HT-29 (cell line): Measurements from ENCODE around the gene NDUFB6. TPM values are rescaled to one million over a fixed set of nuclear protein-coding genes. Genes with fewer than 3 reads are reported as not detected.
"Not testable (repeated sequence)": the region's sequence is repeated elsewhere in the genome, so short reads cannot be mapped to it uniquely, and the experiment has no call there.

Experiments
- DNase-seq: peaks from one replicate; pipeline ENCODE4 v3.0.0-alpha.2; 2015; ENCODE audit warnings: low spot score
- total RNA-seq: library from RNA; depleted of rRNA; stranded (reverse); fragments of >200 nt; shearing (Covaris generic); gene quantifications from 2 replicates; pipeline ENCODE4 v1.2.3, GENCODE V29; 2014; rRNA removed

Gene NDUFB6
- total RNA-seq = 37.8 and 48.1 TPM in 2 replicates

DNA sequence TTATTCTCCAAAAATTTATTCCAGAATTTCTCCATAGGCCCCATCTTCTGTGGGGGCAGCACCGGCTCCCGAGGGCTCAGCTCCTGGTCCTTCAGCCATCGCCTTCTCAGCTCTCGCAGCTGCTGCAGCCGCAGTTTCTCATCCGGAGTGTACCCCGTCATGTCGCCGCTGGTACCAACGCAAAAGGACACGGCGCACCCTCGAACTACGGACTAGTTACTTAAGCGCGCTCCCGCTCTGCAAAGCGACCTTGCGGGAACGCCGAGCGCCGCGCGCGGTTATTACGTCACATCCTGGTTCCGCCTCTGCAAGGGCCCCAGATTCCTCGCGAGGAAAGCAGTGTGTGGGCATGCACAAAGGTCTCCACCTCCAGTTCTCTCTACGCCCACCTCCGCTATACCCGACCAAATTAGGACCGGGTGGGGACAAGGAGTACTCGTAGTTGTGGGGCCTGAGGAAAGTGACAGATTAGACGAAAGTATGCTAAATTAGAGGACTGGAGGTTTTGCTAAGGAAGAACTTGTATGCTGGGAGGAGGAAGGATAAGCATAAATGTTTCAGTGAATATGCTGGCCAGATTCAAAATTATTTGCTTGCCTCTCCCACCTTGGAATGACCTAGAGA is at the start of gene NDUFB6:
NDUFB6 (minus strand) TSS at position 260 of the 624 bp plus-strand sequence; CDS start at position 161, 99 bp downstream.
- peak; percentile 92 for DNase-seq

DNA sequence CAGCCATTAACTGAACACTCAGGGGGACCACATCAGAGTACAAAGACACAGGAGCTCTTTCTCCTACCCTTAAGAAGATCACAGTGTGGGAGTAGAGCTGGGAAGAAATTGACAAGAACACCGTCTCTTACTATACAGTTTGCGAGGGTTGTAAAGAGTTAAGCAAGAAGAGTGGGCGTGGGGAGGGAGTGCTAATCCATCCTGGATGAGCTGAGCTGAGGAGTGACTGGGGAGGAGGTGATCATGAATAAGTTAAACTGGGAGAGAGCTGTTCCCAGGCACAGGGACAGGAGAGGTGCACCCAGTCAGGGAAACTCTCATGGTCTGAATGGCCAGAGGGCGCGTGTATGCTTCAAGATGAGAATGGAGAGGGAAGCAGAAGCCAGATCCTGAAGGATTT is 45.3 kb upstream of the NDUFB6 start:
- DNase-seq = no peak

DNA sequence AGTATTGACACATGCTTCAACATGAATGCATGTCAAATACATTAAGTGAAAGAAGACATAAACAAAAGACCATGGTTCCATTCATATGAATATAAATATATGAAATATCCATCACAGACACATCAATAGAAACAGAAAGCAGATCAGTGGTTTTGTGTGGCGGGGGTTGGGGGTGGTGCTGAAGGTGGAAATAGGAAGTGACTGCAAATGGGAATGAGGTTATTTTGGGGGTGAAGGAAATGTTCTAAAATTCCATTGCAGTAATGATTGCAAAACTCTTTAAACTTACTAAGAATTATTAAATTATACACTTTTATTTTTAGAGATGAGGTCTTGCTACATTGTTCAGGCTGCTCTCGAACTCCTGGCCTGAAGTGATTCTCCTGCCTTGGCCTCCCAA is 33.9 kb upstream of the NDUFB6 start:
- DNase-seq = no peak

DNA sequence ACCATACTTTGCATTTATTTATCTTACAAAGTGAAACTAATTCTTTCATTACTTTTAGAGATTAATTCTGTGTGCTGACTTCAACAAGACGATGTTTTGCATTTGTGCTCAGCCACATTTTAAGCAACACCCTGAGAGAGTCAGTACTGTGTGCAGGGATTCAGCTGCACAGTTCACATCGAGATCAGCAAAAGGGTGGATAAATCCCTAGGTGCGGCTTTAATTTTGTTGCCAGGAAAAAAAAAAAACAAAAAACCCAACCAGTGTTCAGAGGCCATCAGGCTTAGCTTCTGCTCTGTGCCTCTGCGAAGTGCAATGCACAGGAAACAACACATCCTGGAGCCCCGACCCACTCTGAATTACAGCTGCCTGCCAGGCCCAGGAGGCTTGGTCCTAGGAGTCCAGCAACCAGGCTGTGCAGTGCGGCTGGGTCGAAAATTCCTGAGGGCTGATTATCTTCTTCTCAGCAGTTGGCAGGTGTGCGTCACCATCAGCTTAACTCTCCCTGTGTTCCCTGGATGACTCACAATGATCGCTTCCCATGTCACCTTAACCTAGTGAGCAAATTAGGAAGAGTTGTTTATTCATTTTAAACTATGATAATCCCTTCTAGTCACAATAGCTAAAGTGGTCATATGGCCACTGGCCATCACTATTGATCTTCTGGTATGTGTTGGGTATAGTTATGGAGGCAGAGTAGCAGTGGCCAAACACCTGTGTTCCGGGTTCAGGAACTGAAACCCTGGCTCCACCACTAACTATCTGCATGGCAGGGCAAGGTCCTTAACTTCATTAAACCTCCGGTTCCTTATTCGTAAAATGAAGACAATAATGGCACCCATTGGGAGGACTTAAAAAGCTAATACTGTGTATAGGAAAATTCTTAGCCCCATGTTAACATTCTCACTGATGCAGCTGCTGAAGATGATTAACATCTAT is 31.2 kb upstream of the NDUFB6 start:
- DNase-seq = peak; percentile 39

DNA sequence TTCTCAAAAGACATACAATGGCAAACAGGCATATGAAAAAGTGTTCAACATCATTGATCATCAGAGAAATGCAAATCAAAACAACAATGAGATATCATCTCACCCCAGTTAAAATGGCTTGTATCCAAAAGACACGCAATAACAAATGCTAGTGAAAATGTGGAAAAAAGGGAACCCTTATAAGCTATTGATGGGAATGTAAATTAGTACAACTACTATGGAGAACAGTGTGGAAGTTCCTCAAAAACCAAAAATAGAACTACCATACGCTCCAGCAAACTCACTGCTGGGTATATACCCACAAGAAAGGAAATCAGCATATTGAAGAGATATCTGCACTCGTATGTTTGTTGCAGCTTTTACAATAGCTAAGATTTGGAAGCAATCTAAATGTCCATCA is 26.1 kb upstream of the NDUFB6 start:
- not testable (repeated sequence) for DNase-seq

DNA sequence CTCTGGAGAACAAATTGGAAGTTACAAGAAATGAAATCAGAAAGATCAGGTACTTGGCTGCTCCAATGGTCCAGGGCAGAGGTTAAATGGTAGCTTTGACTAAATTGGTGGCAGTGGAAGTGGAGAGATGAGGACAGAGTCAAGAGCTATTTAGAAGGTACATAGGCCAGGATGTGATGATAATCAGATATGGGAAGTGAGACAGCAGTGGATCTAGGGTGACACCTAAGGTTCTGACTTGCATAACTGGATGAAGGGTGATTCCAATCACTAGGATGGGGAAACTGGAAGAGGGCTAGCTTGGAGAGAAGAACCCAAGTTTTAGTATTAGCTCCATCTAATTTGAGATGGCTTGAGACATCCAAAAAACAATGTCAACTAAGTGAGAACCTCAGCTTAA is 24.0 kb upstream of the NDUFB6 start:
- DNase-seq = no peak

DNA sequence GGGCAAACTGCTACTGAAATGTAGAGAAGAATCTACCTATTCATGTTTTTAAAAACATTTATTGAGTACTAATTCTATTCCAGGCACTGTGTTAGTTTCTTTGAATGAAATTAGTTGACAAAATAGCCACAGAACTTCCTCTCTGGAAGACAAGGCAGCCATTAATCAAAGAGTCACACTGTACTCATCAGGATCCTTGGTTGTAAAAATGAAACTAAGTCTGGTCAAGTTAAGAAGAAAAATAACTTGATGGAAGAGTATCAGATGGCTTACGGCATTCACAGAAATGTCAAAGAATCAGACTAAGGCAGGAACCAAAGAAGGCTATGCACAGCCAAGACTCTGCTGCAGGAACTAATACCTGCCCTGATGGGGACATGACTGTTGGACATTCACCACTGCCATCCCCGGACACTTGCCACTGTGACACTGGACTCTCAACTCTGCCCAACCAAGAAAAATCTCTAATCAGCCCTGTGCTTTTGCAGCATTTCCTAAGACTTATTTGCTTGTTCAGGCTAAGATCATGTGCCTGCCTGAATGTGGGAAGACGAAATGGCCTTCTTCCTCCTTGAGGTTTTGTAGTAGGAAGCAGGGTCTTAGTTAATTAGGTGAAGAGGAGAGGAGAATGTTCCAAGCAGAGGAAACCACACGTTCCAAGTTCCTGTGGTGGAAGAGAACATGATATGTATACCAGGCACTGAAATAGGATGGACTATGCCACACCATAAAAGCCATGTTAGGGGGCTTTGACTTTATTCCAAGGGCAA is 23.3 kb upstream of the NDUFB6 start:
- no peak for DNase-seq

DNA sequence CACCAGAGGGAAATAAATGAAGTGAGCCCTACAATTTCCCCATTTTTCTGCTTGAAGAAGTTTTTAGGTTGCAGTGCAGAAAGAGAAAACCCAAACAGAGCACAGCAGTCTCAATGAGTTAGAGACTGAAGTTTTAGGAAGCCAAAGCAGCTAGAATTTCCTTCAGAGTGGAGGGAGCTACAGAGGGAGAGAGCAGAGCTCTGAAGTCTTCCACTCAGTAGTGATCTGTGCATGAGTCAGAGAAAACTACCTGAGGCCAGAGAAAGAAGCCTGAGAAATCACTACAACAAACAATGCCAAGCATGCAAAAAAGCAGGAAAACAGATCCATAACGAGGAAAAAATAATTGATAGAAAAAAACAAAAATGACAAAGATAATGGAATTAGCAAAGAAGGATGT is 17.9 kb upstream of the NDUFB6 start:
- no peak for DNase-seq

DNA sequence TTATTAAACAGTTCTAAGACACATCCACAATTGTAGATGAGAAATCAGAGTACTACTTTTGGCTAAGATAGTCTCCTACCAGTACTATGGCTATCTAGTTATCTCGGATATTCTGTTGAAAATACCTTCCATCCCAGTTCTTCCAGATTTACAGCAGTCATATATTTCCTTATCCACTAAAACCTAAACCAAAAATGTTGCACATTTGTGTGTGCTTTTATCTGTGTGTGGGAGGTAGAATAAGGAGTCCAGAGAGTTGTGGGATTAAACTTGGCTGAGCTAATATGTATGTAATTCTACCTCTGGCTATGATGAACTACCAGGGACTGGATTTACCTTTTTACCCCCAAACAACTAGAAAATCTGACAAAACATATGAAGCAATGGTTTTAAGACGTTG is 17.5 kb upstream of the NDUFB6 start:
- DNase-seq = no peak

DNA sequence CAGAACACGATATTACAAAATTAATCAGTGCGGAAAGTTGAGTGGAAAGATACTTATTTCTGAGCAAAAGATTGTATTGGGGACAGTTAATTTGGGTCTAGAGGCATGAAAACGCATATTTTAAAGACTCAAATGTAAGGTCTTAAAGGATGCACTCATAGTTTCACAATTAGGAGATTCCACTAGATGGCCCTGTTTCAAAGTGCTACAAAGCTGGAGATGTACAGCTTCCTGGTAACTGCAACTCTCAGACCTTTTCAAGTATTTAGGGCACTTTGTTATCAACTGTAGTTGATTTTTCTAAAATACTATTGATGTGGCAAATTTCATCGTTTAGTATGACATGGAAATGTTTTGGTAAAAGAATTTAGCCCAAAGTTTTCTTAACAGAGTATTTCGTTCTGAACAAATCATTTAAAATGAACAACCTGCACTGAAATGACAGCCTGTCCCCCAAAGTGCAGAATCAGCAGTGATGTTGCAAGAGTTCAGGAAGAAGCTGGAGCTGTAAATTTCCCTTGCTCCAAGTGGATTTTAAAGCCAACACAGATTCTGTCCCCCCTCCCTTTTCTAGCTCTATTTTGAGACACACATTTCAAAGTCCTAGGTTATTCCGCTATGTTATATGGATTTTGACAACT is 16.2 kb upstream of the NDUFB6 start:
- peak; percentile 47 for DNase-seq

DNA sequence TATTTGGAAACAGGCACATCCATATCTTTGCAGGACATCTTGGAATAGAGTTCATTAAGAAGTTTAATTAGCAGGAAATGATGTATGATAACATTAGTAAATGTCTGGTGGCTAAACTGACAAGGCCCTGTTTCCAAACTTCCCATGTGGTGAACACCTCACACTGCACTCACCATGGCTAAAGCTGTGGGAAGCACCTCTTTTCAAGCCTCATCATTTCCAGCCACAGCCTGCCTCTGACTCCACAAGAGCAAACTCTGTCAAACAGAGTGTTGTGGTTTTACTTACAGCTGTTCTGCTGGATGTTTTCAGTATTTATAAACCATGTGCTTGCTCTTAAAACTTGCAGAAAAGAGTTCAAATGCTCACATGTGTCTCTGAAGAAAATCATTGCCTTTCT is 14.9 kb upstream of the NDUFB6 start:
- DNase-seq = no peak

DNA sequence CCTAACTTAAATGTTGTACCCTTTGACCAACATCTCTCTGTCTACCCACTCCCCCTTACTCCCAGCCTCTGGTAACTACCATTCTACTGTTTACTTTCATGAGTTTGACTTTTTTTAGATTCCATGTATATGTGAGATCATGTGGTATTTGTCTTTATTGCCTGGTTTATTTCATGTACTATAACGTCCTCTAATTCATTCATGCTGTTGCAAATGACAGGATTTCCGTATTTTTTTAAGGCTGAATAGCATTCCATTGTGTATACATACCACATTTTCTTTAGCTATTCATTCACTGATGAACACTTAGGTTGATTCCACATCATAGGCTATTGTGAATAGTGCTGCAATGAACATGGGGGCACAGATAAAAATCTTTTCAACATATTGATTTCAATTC is 11.8 kb upstream of the NDUFB6 start:
- no peak for DNase-seq

DNA sequence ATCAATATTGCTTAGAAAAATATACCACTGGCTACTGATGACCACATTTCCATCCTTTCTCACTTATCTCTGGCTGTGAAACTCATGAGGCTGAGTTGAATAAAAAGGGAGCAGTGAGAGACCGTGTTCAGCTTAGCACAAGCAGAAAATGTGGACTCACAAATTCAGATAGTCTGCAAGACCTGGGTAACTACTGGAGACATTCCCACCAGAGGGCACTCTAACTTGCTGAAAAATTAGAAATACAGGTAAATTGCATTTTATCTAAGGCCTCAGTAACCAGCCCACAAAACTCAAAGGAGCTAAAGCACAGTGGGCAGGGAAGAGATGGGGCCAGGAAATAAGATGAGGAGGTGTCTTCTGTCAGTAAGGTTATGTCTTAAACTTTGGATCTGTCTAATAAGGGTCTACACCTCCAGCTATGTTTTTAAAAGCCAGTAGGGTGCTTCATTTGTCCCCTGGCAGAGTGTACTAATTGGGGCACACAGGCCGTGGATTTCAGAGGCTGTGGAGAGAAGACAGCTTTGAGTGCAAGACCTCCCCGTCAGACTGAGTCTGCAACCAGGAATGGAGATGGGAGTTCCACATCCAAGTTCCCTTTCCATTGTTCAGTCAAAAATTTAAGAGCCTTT is 8.7 kb upstream of the NDUFB6 start:
- peak; percentile 62 for DNase-seq

DNA sequence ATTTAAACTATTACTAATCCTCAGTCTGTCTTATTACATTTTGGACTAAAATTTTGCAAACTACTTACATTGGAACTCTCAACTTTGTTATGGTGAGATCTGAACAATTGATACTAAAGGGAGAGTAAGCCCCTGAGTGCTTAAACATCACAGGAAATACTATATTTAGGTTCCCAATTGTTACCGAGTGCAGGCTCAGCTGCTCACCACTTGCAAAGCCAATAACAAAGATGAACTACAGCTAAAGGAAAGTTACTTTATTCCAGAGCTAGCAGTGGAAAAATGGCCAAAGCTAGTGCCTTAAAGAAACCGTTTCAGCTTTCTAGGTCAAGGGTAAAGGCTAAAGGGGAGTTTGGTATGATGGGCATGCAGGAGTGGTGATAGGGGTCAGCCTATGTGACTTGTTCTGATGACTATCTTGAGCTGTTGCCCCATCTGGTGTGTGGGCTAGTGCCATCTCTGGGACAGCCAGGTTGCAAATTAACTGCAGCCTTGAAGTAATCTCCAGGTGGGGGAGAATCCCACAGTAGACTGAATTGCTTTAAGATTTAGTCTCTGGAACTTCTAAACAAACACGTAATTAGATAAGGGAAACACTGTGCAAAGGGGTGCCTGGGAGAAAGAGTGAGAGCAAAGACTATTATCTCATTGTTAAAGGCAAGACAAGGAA is 7.8 kb upstream of the NDUFB6 start:
- DNase-seq = no peak

DNA sequence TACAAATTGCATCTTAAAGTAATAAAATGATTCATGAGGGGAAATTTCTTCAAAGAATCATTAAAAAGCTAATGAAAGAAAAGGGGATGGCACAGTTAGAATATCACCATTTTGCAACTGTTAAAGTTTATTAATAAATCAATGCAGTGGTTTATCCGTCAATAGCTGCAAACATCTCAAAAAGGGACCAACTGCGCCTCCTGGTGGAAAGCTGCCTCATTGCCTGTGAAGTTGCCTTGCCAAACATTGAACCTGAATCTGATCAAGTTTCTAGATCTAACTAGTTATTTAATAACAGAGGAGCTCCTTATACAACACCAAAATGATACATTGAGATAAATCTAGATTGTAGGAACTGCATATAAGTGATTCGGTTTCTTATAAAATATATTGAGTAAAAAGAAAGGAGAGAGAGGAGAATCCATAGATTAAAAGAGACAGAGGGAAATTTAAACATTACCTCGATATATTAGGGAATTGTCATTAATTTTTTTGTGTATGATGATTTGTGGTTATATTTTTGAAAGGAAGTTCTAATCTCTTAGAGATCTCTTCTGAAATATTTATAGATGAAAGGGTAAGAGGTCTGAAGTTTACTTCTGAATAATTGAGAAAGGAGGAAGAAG is 6.9 kb upstream of the NDUFB6 start:
- peak; percentile 75 for DNase-seq

DNA sequence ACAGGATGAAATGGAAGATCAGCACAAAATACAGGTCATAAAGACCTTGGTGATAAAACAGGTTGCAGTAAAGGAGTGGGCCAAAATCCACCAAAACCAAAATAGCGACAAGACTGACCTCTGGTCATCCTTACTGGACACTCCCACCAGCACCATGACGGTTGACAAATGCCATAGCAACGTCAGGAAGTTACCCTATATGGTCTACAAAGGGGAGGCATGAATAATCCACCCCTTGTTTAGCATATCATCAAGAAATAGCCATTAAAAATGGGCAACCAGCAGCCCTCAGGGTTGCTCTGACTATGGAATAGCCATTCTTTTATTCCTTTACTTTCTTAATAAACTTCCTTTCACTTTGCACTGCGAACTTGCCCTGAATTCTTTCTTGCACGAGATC is 6.0 kb upstream of the NDUFB6 start:
- DNase-seq = no peak

DNA sequence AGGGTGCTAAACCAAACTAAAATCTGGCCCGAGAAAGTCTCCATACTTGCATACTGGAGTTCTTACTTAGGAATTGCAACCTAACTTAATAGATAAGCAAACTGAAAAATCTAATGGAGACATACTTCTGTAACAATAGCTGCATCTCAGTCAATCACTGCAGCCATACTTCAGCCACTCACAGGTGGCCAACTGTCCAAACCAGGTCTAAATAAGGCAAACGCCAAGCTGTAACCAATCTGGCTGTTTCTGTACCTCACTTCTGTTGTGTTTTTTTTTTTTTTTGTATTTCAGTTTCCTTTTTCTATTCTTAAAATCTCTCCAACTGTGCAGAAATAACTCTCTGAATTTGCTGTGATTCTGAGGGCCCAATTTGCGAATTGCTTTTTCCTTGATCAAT is 4.4 kb upstream of the NDUFB6 start:
- no peak for DNase-seq

DNA sequence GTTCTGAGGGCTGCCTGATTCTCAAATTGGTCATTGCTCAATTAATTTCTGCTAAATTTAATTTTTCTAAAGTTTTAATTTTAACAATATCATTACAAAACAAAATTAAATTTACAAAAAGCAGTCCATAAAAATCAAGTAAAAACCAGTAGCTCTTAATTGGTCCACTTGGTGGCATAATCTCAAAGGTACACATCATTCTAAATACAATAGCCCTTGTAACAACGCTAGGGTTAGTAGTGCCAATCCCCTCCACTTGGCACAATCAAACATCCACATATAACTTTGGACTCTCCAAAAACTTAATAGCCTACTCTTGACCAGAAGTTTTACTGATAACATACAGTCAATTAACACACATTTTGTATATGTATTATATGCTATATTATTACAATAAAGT is 1.9 kb upstream of the NDUFB6 start:
- DNase-seq = no peak

DNA sequence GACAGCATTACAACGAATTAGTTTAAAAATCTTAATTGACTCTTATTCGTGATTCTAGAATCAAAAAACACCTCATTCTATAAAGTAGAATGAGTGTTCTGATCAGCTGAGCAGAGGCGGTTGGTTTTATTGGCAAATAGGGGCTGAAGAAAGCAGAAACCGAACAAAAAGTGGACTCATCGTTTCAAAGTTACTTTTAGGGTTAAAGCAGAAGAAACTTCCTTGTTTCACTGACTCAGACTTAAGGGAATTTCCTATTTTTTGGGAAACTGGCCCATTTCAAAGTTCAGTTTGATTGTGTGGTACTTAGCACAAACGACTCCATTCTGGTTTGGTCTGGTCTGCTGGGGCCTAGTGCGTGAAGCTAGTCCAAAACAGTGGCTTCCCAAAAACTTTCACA is 862 bp upstream of the NDUFB6 start:
- DNase-seq = no peak
